AG09309 (cell line): ENCODE measurements around the gene LIN52.

Experiments used
- DNase-seq: peaks from one replicate; pipeline ENCODE4 v3.0.0-alpha.2; 2010; ENCODE audit warnings: low read depth
- H3K4me3 ChIP-seq: 2 replicates; pipeline ENCODE4 v1.5.1; 2011; ENCODE audit warnings: mild to moderate bottlenecking, low read depth, low read length, moderate library complexity; ENCODE audit not compliant: control insufficient read depth
- CTCF ChIP-seq: IDR thresholded peaks from 2 replicates; pipeline ENCODE4 v1.5.1; 2011; ENCODE audit warnings: mild to moderate bottlenecking, low read depth, low read length, inconsistent platforms; ENCODE audit not compliant: insufficient read depth, control insufficient read depth; ENCODE audit errors: missing control alignments

LIN52 gene

GRCh38 chr14:74161526-74162158 is 76.9 kb downstream of the LIN52 start:
- no peak for TF ChIP-seq CTCF
- H3K4me3 ChIP-seq, result no peak overlapping the region
- DNase-seq, result no peak

- no peak for DNase-seq
- no peak for TF ChIP-seq CTCF
- H3K4me3 ChIP-seq, result no peak overlapping the region
These were observed 85.2 kb downstream of the LIN52 start for GRCh38 chr14:74169906-74170305.

- no peak for TF ChIP-seq CTCF
- no peak overlapping the region for H3K4me3 ChIP-seq
- DNase-seq, result peak; percentile 3
These were observed 91.6 kb downstream of the LIN52 start for GRCh38 chr14:74176400-74176793.

GRCh38 chr14:74179856-74180255 is 95.1 kb downstream of the LIN52 start:
- TF ChIP-seq CTCF, result no peak
- no peak for DNase-seq
- H3K4me3 ChIP-seq, result no peak overlapping the region

GRCh38 chr14:74190927-74191575 is 106.3 kb downstream of the LIN52 start:
- no peak for TF ChIP-seq CTCF

GRCh38 chr14:74194506-74195274 is 109.9 kb downstream of the LIN52 start:
- no peak for TF ChIP-seq CTCF
- H3K4me3 ChIP-seq, result no peak overlapping the region
- no peak for DNase-seq

More at GRCh38 chr14:74190927-74191575, 106.3 kb downstream of the LIN52 start:
- DNase-seq, result no peak
- no peak overlapping the region for H3K4me3 ChIP-seq
